Progenitor cell of endocrine pancreas (in vitro differentiated cells): ENCODE results near the gene GIMAP4. TPM values are rescaled to one million over a fixed set of nuclear protein-coding genes. Genes with fewer than 3 reads are reported as not detected.

Source experiments
- DNase-seq: peaks from one replicate; pipeline ENCODE4 v3.0.0; 2021; ENCODE audit warnings: low spot score; ENCODE audit not compliant: unreplicated experiment
- H3K27ac Mint-ChIP-seq: 2 replicates; pipeline ENCODE4 v1.8.0; 2021; ENCODE audit warnings: mild to moderate bottlenecking, moderate library complexity, mixed read lengths
- H3K27me3 Mint-ChIP-seq: 2 replicates; pipeline ENCODE4 v1.8.0; 2021; ENCODE audit warnings: mixed read lengths
- H3K36me3 Mint-ChIP-seq: 2 replicates; pipeline ENCODE4 v1.8.0; 2022; ENCODE audit warnings: mixed read lengths; ENCODE audit not compliant: insufficient read depth
- H3K4me1 Mint-ChIP-seq: 2 replicates; pipeline ENCODE4 v1.8.0; 2021; ENCODE audit warnings: low read depth, mixed read lengths
- H3K4me3 Mint-ChIP-seq: 2 replicates; pipeline ENCODE4 v1.8.0; 2021; ENCODE audit warnings: low read depth, mild to moderate bottlenecking, moderate library complexity, mixed read lengths
- H3K9me3 Mint-ChIP-seq: 2 replicates; pipeline ENCODE4 v1.8.0; 2021; ENCODE audit warnings: low read depth, mixed read lengths
- CTCF ChIP-seq: fragments of 200-600 bp; sonication (generic); IDR thresholded peaks from one replicate; pipeline ENCODE4 v1.5.0; 2021; ENCODE audit warnings: antibody characterized with exemption, mild to moderate bottlenecking; ENCODE audit not compliant: unreplicated experiment
- total RNA-seq: library from RNA; stranded (reverse); gene quantifications from 2 replicates; pipeline ENCODE4 v1.2.1, GENCODE V29; 2021

The GIMAP4 gene
- total RNA-seq, 1 donor from 2014 or later, result not detected

- H3K36me3 Mint-ChIP-seq, result no peaks in the 10 kb centered on the region
- no peak overlapping the region for H3K27ac Mint-ChIP-seq
- no peak overlapping the region for H3K4me3 Mint-ChIP-seq
- H3K27me3 Mint-ChIP-seq, result no peaks in the 10 kb centered on the region
- no peaks in the 10 kb centered on the region for H3K4me1 Mint-ChIP-seq
- no peak for DNase-seq
- peaks cover 15% of the 10 kb centered on the region for H3K9me3 Mint-ChIP-seq
- no peak for TF ChIP-seq CTCF
These were observed 3.2 kb upstream of the GIMAP4 start for GRCh38 chr7:150564006-150564405.

- Mint-ChIP-seq H3K27ac (no peak overlapping the region), H3K27me3 (no peaks in the 10 kb centered on the region), H3K9me3 (peaks cover 12% of the 10 kb centered on the region), H3K4me1 (no peaks in the 10 kb centered on the region), H3K4me3 (no peak overlapping the region), H3K36me3 (no peaks in the 10 kb centered on the region)
- TF ChIP-seq CTCF, result no peak
- DNase-seq, result no peak
These were observed 2.6 kb upstream of the GIMAP4 start for GRCh38 chr7:150564566-150564965.

- H3K4me3 Mint-ChIP-seq, result no peak overlapping the region
- no peaks in the 10 kb centered on the region for H3K36me3 Mint-ChIP-seq
- H3K9me3 Mint-ChIP-seq, result peaks cover 7% of the 10 kb centered on the region
- H3K27ac Mint-ChIP-seq, result no peak overlapping the region
- no peaks in the 10 kb centered on the region for H3K27me3 Mint-ChIP-seq
- no peaks in the 10 kb centered on the region for H3K4me1 Mint-ChIP-seq
- no peak for DNase-seq
- no peak for TF ChIP-seq CTCF
These were observed 2.0 kb upstream of the GIMAP4 start for GRCh38 chr7:150565239-150565638.

- no peaks in the 10 kb centered on the region for H3K4me1 Mint-ChIP-seq
- no peak for DNase-seq
- no peak overlapping the region for H3K27ac Mint-ChIP-seq
- TF ChIP-seq CTCF, result no peak
- H3K4me3 Mint-ChIP-seq, result no peak overlapping the region
- H3K9me3 Mint-ChIP-seq, result peaks cover under 1% of the 10 kb centered on the region
- no peaks in the 10 kb centered on the region for H3K27me3 Mint-ChIP-seq
- H3K36me3 Mint-ChIP-seq, result no peaks in the 10 kb centered on the region
These were observed 1.1 kb upstream of the GIMAP4 start for GRCh38 chr7:150566123-150566522.

GRCh38 chr7:150566572-150566971, 618 bp upstream of the GIMAP4 start:
- Mint-ChIP-seq H3K4me3 (no peak overlapping the region), H3K36me3 (no peaks in the 10 kb centered on the region), H3K9me3 (no peaks in the 10 kb centered on the region), H3K27ac (no peak overlapping the region), H3K27me3 (no peaks in the 10 kb centered on the region), H3K4me1 (no peaks in the 10 kb centered on the region)
- no peak for DNase-seq
- no peak for TF ChIP-seq CTCF
